ENCODE data around the gene SNX21.
"Not testable (repeated sequence)": the region's sequence is repeated elsewhere in the genome, so short reads cannot be mapped to it uniquely, and the experiment has no call there.

DNA sequence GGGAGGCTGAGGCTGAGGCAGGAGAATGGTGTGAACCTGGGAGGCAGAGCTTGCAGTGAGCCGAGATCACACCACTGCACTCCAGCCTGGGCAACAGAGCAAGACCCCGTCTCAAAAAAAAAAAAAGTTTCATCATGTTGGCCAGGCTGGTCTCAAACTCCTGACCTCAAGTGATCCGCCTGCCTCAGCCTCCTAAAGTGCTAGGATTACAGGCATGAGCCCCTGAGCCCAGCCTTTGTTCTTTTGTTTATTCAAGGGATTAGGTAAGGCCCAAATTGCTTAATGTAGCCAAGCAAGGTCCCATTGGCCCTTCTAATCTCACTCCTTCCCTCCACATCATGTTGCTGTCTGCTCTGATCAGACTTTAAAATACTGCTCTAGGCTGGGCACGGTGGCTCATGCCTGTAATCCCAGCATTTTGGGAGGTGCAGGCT, 3.9 kb upstream of the SNX21 start:
- TF ChIP-seq CTCF (IDR thresholded peaks at IDR 0.05 in 2 of 3, conservative IDR thresholded peaks at IDR 0.05 in 1 of 3; ENCODE audit: borderline replicate concordance in 1 of 3, insufficient read depth in 1 of 3, low read depth in 2 of 3, low read length in 2 of 3); POLR2AphosphoS5 (IDR thresholded peaks at IDR 0.05; ENCODE audit: low read depth, low read length); POLR2A (IDR thresholded peaks at IDR 0.05; ENCODE audit: borderline replicate concordance, extremely low read depth, insufficient read depth, insufficient read length); RAD21 (IDR thresholded peaks at IDR 0.05; ENCODE audit: low read depth); EZH2phosphoT487 (IDR thresholded peaks at IDR 0.05; ENCODE audit: borderline replicate concordance); REST (IDR thresholded peaks at IDR 0.05; ENCODE audit: low read depth); YY1 (IDR thresholded peaks at IDR 0.05; ENCODE audit: extremely low read depth, insufficient replicate concordance, low read depth, low read length); TCF7L2 (IDR thresholded peaks at IDR 0.05; ENCODE audit: borderline replicate concordance, extremely low read depth, insufficient read depth, insufficient read length); CEBPB (IDR thresholded peaks at IDR 0.05; ENCODE audit: low read depth); SRF (IDR thresholded peaks at IDR 0.05; ENCODE audit: low read depth); EZH2 (IDR thresholded peaks at IDR 0.05): not testable (repeated sequence)
- TF ChIP-seq, protein P1, sequence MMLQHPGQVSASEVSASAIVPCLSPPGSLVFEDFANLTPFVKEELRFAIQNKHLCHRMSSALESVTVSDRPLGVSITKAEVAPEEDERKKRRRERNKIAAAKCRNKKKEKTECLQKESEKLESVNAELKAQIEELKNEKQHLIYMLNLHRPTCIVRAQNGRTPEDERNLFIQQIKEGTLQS (IDR thresholded peaks at IDR 0.05) = not testable (repeated sequence)
- TF ChIP-seq, protein P2, sequence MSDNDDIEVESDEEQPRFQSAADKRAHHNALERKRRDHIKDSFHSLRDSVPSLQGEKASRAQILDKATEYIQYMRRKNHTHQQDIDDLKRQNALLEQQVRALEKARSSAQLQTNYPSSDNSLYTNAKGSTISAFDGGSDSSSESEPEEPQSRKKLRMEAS (IDR thresholded peaks at IDR 0.05) = not testable (repeated sequence)
